ENCODE measurements around the gene TMC2.

TMC2 gene

GRCh38 chr20:2604506-2604835 lies 68.1 kb downstream of the TMC2 start:
- DNase-seq (ENCODE audit: low read depth): no peak
- no peak for TF ChIP-seq CTCF (conservative IDR thresholded peaks at IDR 0.05; ENCODE audit: low read depth, low read length)
- H3K4me3 ChIP-seq (ENCODE audit: low read depth, low read length): no peak overlapping the region

GRCh38 chr20:2606507-2607006 lies 70.2 kb downstream of the TMC2 start:
- DNase-seq (ENCODE audit: low read depth): peak; percentile 7
- TF ChIP-seq CTCF (conservative IDR thresholded peaks at IDR 0.05; ENCODE audit: low read depth, low read length): no peak
- no peak overlapping the region for H3K4me3 ChIP-seq (ENCODE audit: low read depth, low read length)

GRCh38 chr20:2610326-2610725 lies 74.0 kb downstream of the TMC2 start:
- no peak for DNase-seq (ENCODE audit: low read depth)
- TF ChIP-seq CTCF (conservative IDR thresholded peaks at IDR 0.05; ENCODE audit: low read depth, low read length): no peak
- H3K4me3 ChIP-seq (ENCODE audit: low read depth, low read length): no peak overlapping the region

- H3K4me3 ChIP-seq (ENCODE audit: low read depth, low read length): no peak overlapping the region
- no peak for DNase-seq (ENCODE audit: low read depth)
- no peak for TF ChIP-seq CTCF (conservative IDR thresholded peaks at IDR 0.05; ENCODE audit: low read depth, low read length)
Observed at GRCh38 chr20:2610941-2611720, 74.8 kb downstream of the TMC2 start.

GRCh38 chr20:2612073-2612472 lies 75.7 kb downstream of the TMC2 start:
- no peak for TF ChIP-seq CTCF (conservative IDR thresholded peaks at IDR 0.05; ENCODE audit: low read depth, low read length)
- no peak for DNase-seq (ENCODE audit: low read depth)
- H3K4me3 ChIP-seq (ENCODE audit: low read depth, low read length): no peak overlapping the region

- DNase-seq (ENCODE audit: low read depth): no peak
- H3K4me3 ChIP-seq (ENCODE audit: low read depth, low read length): no peak overlapping the region
- TF ChIP-seq CTCF (conservative IDR thresholded peaks at IDR 0.05; ENCODE audit: low read depth, low read length): no peak
Observed at GRCh38 chr20:2616634-2617033, 80.3 kb downstream of the TMC2 start.

GRCh38 chr20:2617099-2617714 lies 80.8 kb downstream of the TMC2 start:
- DNase-seq (ENCODE audit: low read depth): no peak
- no peak for TF ChIP-seq CTCF (conservative IDR thresholded peaks at IDR 0.05; ENCODE audit: low read depth, low read length)

More at GRCh38 chr20:2617099-2617714, 80.8 kb downstream of the TMC2 start:
- no peak overlapping the region for H3K4me3 ChIP-seq (ENCODE audit: low read depth, low read length)

Data from choroid plexus epithelial cell (primary cell).